Mononuclear cell (primary cell): ENCODE results near the gene PURA. TPM values are rescaled to one million over a fixed set of nuclear protein-coding genes. Genes with fewer than 3 reads are reported as not detected.

Experiments used
- H3K27me3 ChIP-seq: 2 replicates; pipeline ENCODE4 v1.6.0; 2011; ENCODE audit warnings: low read length, control low read depth; ENCODE audit not compliant: insufficient read depth
- H3K4me1 ChIP-seq: 2 replicates; pipeline ENCODE4 v1.5.1; 2011; ENCODE audit warnings: mild to moderate bottlenecking, low read length, control low read depth; ENCODE audit not compliant: insufficient read depth
- H3K4me3 ChIP-seq: 2 replicates; pipeline ENCODE4 v1.5.1; 2011; ENCODE audit warnings: mild to moderate bottlenecking, low read length, moderate library complexity
- H3K9me3 ChIP-seq: 2 replicates; pipeline ENCODE4 v1.5.1; 2011; ENCODE audit warnings: low read depth, mild to moderate bottlenecking, control low read depth, low read length
- total RNA-seq: library from RNA; depleted of rRNA; stranded (reverse); fragments of >200 nt; gene quantifications from one replicate; pipeline ENCODE4 v1.2.3, GENCODE V29; 2012

The PURA gene
- total RNA-seq, 1 donor: 6.5 TPM

GRCh38 chr5:140106101-140106500, 7.8 kb upstream of the PURA start:
- peaks cover 24% of the 10 kb centered on the region for H3K4me1 ChIP-seq
- H3K9me3 ChIP-seq: no peaks in the 10 kb centered on the region
- no peak overlapping the region for H3K4me3 ChIP-seq
- peaks cover 49% of the 10 kb centered on the region for H3K27me3 ChIP-seq

GRCh38 chr5:140106805-140107311, 7.1 kb upstream of the PURA start:
- H3K9me3 ChIP-seq: no peaks in the 10 kb centered on the region
- peaks cover 30% of the 10 kb centered on the region for H3K4me1 ChIP-seq
- peak overlapping the region; percentile 50 for H3K4me3 ChIP-seq
- peaks cover 55% of the 10 kb centered on the region for H3K27me3 ChIP-seq

GRCh38 chr5:140107312-140108092, 6.4 kb upstream of the PURA start:
- H3K4me3 ChIP-seq: peak overlapping the region; percentile 50
- H3K9me3 ChIP-seq: no peaks in the 10 kb centered on the region
- peaks cover 37% of the 10 kb centered on the region for H3K4me1 ChIP-seq
- peaks cover 58% of the 10 kb centered on the region for H3K27me3 ChIP-seq

GRCh38 chr5:140108093-140109017, 5.6 kb upstream of the PURA start:
- Histone ChIP-seq H3K4me3 (peak overlapping the region; percentile 50), H3K4me1 (peaks cover 45% of the 10 kb centered on the region), H3K27me3 (peaks cover 55% of the 10 kb centered on the region), H3K9me3 (no peaks in the 10 kb centered on the region)

- Histone ChIP-seq H3K27me3 (peaks cover 47% of the 10 kb centered on the region), H3K4me3 (peak overlapping the region; percentile 50), H3K9me3 (no peaks in the 10 kb centered on the region), H3K4me1 (peaks cover 47% of the 10 kb centered on the region)
Measured at GRCh38 chr5:140109018-140109758, 4.7 kb upstream of the PURA start.

GRCh38 chr5:140109759-140110645, 3.9 kb upstream of the PURA start:
- Histone ChIP-seq H3K4me1 (peaks cover 52% of the 10 kb centered on the region), H3K9me3 (no peaks in the 10 kb centered on the region), H3K27me3 (peaks cover 44% of the 10 kb centered on the region), H3K4me3 (no peak overlapping the region)

- peaks cover 54% of the 10 kb centered on the region for H3K4me1 ChIP-seq
- H3K27me3 ChIP-seq: peaks cover 43% of the 10 kb centered on the region
- H3K9me3 ChIP-seq: no peaks in the 10 kb centered on the region
- H3K4me3 ChIP-seq: no peak overlapping the region
Measured at GRCh38 chr5:140110646-140110957, 3.3 kb upstream of the PURA start.

- Histone ChIP-seq H3K9me3 (no peaks in the 10 kb centered on the region), H3K4me3 (no peak overlapping the region), H3K27me3 (peaks cover 43% of the 10 kb centered on the region), H3K4me1 (peaks cover 53% of the 10 kb centered on the region)
Measured at GRCh38 chr5:140111011-140111858, 2.7 kb upstream of the PURA start.

- Histone ChIP-seq H3K27me3 (peaks cover 43% of the 10 kb centered on the region), H3K9me3 (no peaks in the 10 kb centered on the region), H3K4me3 (no peak overlapping the region), H3K4me1 (peaks cover 45% of the 10 kb centered on the region)
Measured at GRCh38 chr5:140111859-140112551, 1.9 kb upstream of the PURA start.

- Histone ChIP-seq H3K9me3 (no peaks in the 10 kb centered on the region), H3K4me1 (peaks cover 43% of the 10 kb centered on the region), H3K4me3 (no peak overlapping the region), H3K27me3 (peaks cover 43% of the 10 kb centered on the region)
Measured at GRCh38 chr5:140112685-140113179, 1.2 kb upstream of the PURA start.

- H3K4me3 ChIP-seq: peak overlapping the region; percentile 69
Measured at GRCh38 chr5:140113180-140113698, 670 bp upstream of the PURA start.

GRCh38 chr5:140114341-140115185, 654 bp downstream of the PURA start:
- H3K9me3 ChIP-seq: no peaks in the 10 kb centered on the region
- peaks cover 30% of the 10 kb centered on the region for H3K27me3 ChIP-seq
- peak overlapping the region; percentile 69 for H3K4me3 ChIP-seq
- peaks cover 30% of the 10 kb centered on the region for H3K4me1 ChIP-seq

More at GRCh38 chr5:140113180-140113698, 670 bp upstream of the PURA start:
- peaks cover 43% of the 10 kb centered on the region for H3K27me3 ChIP-seq
- no peaks in the 10 kb centered on the region for H3K9me3 ChIP-seq
- peaks cover 41% of the 10 kb centered on the region for H3K4me1 ChIP-seq
